ENCODE measurements around the gene RIPOR3. TPM values are rescaled to one million over a fixed set of nuclear protein-coding genes. Genes with fewer than 3 reads are reported as not detected.

Gene RIPOR3
- polyA plus RNA-seq, 1 donor (not counting 4 experiments of a cell fraction or from before 2014, with no cell fraction given): 0.10 TPM

DNA sequence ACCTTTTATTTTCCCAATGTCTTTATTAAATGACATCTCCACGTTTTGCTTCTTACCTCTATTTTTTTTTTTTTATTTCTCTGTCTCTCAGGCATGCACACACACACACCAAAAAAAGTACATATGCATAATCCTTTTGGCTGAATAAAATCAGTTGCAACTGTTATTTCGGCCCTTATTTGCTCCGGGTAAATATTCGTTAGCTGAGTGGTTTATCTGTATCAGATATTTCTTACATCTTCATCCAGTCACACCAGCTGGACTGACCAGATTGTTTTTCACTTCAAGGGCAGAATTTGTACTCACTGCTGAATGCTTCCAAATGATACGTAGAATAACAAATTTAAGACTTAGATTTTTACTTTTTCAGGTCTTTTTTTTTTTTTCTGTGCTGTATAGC lies 135.7 kb downstream of the RIPOR3 start:
- Histone ChIP-seq H4K20me1 (ENCODE audit: control insufficient read depth, extremely low read depth, insufficient read depth, low read length) (no peaks in the 10 kb centered on the region), H3K9me1 (ENCODE audit: control insufficient read depth, extremely low read depth, insufficient read depth, low read length) (no peaks in the 10 kb centered on the region), H3K4me2 (ENCODE audit: control insufficient read depth, extremely low read depth, insufficient read depth, low read depth, low read length) (no peak overlapping the region), H3K27me3 (ENCODE audit: control insufficient read depth, extremely low read depth, insufficient read depth, low read length) (no peaks in the 10 kb centered on the region), H3K36me3 (ENCODE audit: control insufficient read depth in 2 of 2, extremely low read depth in 1 of 2, insufficient read depth in 2 of 2, low read length in 2 of 2) (peaks cover 5 to 7% of the 10 kb centered on the region in 2 experiments), H3K79me2 (ENCODE audit: control insufficient read depth, insufficient read depth, low read length) (peaks cover 76% of the 10 kb centered on the region), H3K9me3 (ENCODE audit: control insufficient read depth, low read depth, low read length) (no peaks in the 10 kb centered on the region), H2AFZ (ENCODE audit: control insufficient read depth, low read length) (no peak overlapping the region), H3K4me1 (ENCODE audit: control insufficient read depth, extremely low read depth, insufficient read depth, low read length) (peaks cover 33% of the 10 kb centered on the region), H3K27ac (ENCODE audit: control insufficient read depth, insufficient read depth, low read length) (no peak overlapping the region), H3K9ac (ENCODE audit: control insufficient read depth, extremely low read depth, insufficient read depth, low read length) (no peak overlapping the region), H3K4me3 (ENCODE audit: control insufficient read depth in 2 of 3, extremely low read depth in 1 of 3, insufficient read depth in 2 of 3, low read depth in 1 of 3, low read length in 3 of 3) (no peak overlapping the region)
- dilution Hi-C loops (cut with MboI; ENCODE audit: extremely low pct_ligation_motif_present, low sequenced_read_pairs): no loop called here
- no peak for DNase-seq (ENCODE audit: low read depth, low spot score)
- no peak for FAIRE-seq
- TF ChIP-seq EZH2 (IDR thresholded peaks at IDR 0.05; ENCODE audit: low read length) (no peak), CTCF (optimal IDR thresholded peaks at IDR 0.05 in 1 of 3, IDR thresholded peaks at IDR 0.05 in 1 of 3, conservative IDR thresholded peaks at IDR 0.05 in 1 of 3; ENCODE audit: extremely low read depth in 1 of 3, insufficient read depth in 2 of 3, low read length in 3 of 3) (no peak)

GRCh38 chr20:50554694-50555579 lies 136.4 kb downstream of the RIPOR3 start:
- H3K4me1 ChIP-seq (ENCODE audit: control insufficient read depth, extremely low read depth, insufficient read depth, low read length): peaks cover 33% of the 10 kb centered on the region
- no peaks in the 10 kb centered on the region for H3K27me3 ChIP-seq (ENCODE audit: control insufficient read depth, extremely low read depth, insufficient read depth, low read length)
- no peak overlapping the region for H3K4me3 ChIP-seq (ENCODE audit: control insufficient read depth in 2 of 3, extremely low read depth in 1 of 3, insufficient read depth in 2 of 3, low read depth in 1 of 3, low read length in 3 of 3)
- no peak overlapping the region for H2AFZ ChIP-seq (ENCODE audit: control insufficient read depth, low read length)
- H3K9me3 ChIP-seq (ENCODE audit: control insufficient read depth, low read depth, low read length): no peaks in the 10 kb centered on the region
- H3K36me3 ChIP-seq (ENCODE audit: control insufficient read depth in 2 of 2, extremely low read depth in 1 of 2, insufficient read depth in 2 of 2, low read length in 2 of 2): peaks cover 5 to 7% of the 10 kb centered on the region in 2 experiments
- H3K9ac ChIP-seq (ENCODE audit: control insufficient read depth, extremely low read depth, insufficient read depth, low read length): no peak overlapping the region
- no peak overlapping the region for H3K27ac ChIP-seq (ENCODE audit: control insufficient read depth, insufficient read depth, low read length)
- FAIRE-seq: no peak
- no peaks in the 10 kb centered on the region for H4K20me1 ChIP-seq (ENCODE audit: control insufficient read depth, extremely low read depth, insufficient read depth, low read length)
- dilution Hi-C loops (cut with MboI; ENCODE audit: extremely low pct_ligation_motif_present, low sequenced_read_pairs): no loop called here
- no peaks in the 10 kb centered on the region for H3K9me1 ChIP-seq (ENCODE audit: control insufficient read depth, extremely low read depth, insufficient read depth, low read length)
- no peak overlapping the region for H3K4me2 ChIP-seq (ENCODE audit: control insufficient read depth, extremely low read depth, insufficient read depth, low read depth, low read length)
- peaks cover 72% of the 10 kb centered on the region for H3K79me2 ChIP-seq (ENCODE audit: control insufficient read depth, insufficient read depth, low read length)
- DNase-seq (ENCODE audit: low read depth, low spot score): no peak
- TF ChIP-seq CTCF (optimal IDR thresholded peaks at IDR 0.05 in 1 of 3, IDR thresholded peaks at IDR 0.05 in 1 of 3, conservative IDR thresholded peaks at IDR 0.05 in 1 of 3; ENCODE audit: extremely low read depth in 1 of 3, insufficient read depth in 2 of 3, low read length in 3 of 3) (no peak), EZH2 (IDR thresholded peaks at IDR 0.05; ENCODE audit: low read length) (no peak)
